GM19351 (cell line): ENCODE measurements around the gene GFRA4.

Experiments
- ATAC-seq: cut with Tn5 transposase; IDR thresholded peaks from one replicate; pipeline ENCODE4 v1.9.1; 2021; ENCODE audit warnings: mild to moderate bottlenecking, moderate library complexity; ENCODE audit not compliant: unreplicated experiment

Gene GFRA4

DNA sequence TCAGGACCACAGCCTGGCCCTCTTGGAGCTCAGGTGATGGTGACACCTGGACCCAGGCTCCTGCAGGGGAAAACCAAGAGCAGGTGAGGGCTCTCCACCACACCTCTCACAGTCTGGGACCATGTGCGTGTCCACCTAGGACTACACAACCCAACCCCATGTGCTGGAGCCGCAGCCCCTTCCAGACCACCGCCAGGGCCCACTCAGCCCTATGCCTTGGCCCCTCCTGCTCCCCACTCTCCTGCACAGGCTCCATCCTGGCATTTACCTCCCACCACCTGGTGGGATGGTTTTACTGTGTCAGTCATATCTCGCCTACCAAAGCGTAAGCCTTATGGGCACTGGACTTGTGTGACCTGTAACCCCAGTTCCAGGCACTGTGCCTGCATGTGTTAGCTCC lies 31.7 kb upstream of the GFRA4 start:
- ATAC-seq = no peak

DNA sequence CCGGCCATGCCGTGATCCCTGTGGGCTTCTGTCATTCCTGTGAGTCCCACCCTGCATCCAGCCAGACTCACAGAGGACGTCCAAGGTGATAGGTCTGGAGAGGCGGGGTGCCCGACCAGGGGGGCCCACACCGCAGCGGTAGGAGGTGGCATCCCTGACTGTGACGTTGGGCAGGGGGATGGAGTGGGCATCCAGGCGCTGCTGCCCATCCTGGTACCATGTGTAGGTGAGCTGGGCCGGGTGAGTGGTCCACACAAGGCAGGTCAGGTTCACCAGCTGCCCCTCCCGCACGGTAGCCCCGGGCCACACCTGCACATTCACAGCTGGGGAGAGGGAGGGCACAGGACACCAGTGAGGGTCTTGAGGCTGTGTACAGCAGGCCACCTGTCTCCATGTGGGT lies 30.2 kb upstream of the GFRA4 start:
- no peak for ATAC-seq

DNA sequence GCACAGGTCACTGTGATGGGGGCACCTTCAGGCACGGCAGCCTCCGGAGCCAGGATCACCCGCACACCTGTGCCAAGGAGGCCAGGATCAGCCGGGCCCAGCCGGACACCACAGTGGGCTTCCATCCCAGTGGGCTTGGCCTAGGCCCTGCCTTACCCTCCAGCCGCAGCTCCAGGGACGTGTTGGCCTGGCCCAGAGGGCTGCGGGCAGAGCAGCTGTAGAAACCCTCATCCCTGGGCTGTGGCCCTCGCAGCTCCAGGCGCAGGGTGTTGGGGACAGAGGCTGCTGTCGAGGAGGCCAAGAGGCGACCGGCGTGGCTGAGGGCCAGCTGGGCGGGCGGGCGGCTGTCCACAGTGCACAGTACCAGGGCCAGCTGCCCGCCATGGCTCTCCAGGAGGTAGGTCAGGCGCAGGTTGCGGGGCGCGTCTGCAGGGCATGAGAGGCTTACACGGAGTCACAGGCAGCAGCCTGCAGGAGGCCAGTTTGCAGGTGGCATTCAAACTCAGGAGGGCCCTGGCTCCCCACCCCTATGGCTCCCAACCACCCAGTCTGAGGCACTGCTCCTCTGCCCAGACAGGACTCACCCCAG lies 29.6 kb upstream of the GFRA4 start:
- no peak for ATAC-seq

DNA sequence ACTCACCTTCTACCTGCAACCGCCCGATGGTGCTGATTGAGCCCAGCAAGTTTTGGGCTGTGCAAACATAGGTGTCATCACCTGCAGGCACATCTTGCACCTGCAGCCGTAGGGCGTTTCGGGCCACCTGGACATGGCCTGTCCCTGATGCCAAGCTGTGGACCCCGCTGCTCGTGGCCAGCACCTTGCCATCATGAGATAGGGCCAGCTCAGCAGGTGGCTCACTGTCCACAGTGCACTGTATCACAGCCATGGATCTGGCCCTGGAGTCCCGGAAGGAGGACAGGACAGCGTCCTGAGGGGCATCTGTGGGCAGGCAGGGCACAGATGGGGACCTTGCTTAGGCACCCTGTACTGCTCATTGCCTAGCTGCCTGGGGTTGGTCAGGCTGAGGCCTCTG lies 28.7 kb upstream of the GFRA4 start:
- no peak for ATAC-seq

DNA sequence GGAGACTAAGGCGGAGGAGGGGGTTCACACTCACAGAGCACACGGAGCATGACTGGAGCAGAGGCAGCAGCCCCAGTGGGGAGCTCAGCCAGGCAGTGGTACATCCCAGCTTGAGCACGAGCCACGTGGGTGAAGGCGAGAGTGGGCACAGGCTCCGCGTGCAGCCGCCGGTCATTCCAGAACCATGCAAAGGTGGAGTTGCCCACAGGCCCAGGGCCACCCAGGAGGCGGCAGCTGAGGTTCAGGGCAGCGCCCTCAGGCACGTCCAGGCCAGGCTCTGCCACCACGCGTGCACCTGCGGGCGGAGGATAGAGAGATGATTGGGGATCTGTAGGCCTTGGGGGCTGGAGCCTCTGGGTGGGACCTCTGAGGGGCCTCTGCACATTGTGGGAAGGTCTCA lies 28.1 kb upstream of the GFRA4 start:
- no peak for ATAC-seq

DNA sequence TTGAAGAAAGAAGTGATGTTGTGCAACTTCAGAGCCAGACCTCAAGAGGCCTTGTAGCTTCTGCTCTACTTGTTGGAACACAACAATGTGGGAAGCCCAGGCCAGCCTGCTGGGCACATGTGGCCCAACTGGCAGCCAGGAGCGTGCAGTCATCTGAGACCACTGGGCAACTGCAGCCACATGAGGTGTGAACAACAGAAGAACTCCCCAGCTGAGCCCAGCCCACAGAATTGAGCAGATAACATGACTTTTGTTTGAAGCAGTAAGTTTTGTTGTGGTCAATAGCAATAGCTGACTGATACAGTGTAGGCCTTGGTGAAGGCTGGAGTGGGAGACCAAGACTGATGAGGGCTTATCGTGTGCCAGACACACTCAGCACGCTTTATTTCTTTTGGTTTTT lies 27.2 kb upstream of the GFRA4 start:
- no peak for ATAC-seq

DNA sequence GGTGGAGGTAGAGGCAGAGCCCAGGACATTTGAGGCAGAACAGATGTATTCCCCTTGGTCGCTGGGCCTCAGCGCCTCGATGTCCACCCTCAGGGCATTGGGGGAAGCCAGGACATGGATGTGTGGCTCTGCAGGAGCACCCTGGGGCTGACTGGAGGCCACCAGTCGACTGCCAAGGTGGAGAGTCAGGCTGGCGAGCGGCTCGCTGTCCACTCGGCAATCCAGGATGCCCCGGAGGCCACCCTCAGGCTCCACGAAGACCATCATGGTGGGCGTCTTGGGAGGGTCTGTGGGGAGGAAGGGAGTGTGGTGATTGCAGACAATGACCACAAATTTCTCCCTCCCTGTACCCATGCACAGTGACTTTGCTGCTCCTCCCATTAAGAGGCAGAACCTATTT lies 26.8 kb upstream of the GFRA4 start:
- no peak for ATAC-seq

DNA sequence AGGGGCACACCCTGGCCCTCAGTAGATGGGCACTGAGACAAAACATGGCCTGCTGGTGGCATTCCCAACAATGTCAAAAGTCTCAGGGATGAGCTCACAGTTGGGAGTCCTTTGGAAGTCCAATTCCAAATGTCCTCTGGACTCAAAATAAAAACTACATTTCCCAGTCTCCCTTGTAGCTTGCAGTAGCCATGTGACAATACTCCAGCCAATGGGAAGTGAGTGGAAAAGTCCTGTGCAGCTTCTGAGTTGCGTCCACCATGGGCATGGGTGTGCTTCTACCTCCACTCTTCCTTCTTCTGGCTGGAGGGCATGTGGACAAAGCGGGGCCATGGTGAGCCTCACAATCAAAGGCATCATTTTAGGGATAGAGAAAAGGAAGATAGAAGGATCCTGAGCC lies 24.5 kb upstream of the GFRA4 start:
- no peak for ATAC-seq

DNA sequence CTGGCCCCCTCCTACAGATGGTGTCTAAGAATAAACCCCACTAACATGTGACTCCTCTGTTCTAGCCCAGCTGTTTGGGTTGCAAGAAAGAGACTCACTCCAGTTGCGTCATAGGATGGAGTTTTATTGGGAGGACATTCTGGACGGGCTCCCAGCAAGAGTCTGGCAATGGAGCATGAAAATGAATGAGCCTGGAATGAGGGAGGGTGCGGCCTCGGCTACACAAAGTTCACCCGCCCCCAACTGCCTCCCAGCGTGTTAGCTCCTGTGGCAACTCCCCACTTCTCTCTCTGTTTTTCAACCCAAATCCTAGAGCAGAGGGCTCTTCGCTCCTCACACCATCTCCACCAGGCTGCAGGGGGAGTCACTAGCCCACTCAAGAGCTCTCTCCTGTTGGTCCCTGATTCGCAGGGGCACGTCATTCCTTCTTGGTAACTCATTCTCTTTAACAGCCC lies 23.7 kb upstream of the GFRA4 start:
- no peak for ATAC-seq

DNA sequence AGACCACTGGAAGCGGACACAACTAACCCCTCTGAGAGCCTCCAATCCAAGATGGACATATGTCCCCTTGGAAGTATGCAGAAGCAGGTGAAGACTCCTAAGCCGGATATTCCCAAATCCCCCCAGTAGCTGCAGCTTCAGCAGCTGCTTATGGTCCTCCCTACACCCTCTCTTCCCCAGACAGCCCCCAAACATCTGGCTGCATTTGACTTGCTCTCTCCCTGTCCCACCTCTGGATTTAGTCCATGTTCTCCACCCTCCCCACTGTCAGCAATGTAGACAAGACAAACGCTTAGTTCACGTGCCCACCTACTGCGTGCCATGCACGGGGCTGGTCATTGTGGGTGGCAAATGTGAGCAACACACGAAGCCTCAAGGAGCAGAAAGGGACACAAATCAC lies 23.2 kb upstream of the GFRA4 start:
- no peak for ATAC-seq

DNA sequence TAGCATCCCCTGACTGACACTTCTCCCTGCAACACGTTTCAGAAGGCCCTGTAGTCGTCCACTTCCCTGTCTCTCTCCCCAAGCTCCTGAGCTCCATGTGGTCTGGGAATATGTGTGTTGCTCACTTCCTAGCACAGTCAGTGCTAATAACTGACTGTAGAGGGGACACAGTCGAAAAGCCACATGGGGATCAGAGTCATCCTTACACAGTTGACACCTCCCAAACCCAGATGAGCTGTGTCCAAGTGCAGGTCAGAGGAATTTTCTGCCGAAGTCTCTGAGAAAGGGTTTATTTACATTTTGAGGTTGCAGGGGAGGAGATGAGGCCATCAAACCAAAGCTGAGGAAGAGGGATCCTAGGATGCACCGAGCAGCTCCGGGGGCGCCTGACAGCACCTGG lies 22.1 kb upstream of the GFRA4 start:
- ATAC-seq = no peak

DNA sequence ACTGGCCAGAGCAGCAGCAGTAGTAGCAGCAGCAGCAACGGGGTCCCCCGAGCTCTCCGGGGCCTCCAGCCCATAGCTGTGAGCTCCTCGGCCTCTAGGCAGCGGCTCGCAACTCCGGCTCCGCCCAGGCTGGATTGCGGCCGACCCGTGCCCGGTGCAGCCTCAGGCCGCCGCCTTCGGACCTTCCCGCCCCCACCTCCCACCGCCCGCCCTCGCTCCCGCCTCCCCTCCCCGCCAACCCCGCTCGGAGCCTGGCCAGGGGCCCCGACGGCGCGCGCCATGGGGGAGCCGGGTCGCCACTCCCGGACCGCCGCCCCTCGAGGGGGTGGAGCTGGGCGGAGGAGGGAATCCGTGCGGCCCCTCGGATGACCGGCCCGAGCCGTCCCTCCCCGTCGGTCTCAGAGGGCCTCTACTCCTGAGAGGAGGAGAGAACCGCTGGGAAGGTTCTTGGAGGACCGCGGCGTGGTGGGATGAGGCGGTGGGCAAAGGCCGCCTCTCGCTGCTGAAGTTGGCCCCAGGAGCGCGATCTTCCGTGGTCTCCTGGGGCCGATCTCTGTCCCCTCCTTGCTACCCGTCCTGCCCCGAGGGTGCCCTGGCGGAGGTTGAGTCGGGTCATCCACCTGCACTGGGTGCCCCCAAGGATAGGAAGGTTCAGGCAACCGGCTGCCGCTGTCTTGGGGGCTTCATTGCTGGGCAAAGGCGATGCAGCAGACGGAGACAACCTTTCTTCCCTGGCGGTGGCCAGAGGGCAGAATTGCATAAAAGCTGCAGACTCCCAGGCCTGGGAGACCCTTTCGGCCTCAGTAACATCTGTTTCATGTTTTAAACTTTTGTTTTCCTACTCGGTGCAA lies 19.0 kb upstream of the GFRA4 start, which contains the start of gene ADAM33:
Gene ADAM33 (minus strand): TSS at position 80 of the 851 bp plus-strand sequence. CDS start 6 bp downstream, at position 74.
- ATAC-seq = no peak

DNA sequence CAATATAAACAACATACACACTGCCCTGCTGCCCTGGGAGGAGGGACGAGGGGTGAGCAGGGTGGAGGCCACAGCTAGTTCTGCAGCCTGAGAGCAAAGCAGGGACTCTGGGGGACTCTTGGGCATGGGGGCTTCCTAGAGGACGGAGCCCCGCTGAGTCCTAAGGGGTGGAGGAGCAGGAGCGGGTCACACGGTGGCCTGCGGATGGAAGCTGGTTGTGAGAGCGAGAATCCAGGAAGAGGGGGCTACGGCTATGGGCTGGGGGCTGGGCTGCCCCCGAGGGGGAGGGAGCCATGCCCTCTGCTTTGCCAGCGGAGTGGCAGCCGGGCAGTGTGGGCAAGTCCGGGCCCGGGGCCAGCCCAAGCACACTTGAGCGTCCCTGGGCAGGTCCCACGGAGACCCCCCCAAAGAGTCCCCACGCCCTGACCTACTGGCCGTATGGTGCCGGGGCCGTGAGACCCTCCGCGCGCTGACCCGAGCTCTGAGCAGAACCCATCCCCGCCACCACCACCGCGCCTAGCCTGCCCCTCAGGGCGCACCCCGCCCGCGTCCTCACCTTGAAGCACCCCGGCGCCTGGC lies 18.2 kb upstream of the GFRA4 start:
- ATAC-seq = no peak

DNA sequence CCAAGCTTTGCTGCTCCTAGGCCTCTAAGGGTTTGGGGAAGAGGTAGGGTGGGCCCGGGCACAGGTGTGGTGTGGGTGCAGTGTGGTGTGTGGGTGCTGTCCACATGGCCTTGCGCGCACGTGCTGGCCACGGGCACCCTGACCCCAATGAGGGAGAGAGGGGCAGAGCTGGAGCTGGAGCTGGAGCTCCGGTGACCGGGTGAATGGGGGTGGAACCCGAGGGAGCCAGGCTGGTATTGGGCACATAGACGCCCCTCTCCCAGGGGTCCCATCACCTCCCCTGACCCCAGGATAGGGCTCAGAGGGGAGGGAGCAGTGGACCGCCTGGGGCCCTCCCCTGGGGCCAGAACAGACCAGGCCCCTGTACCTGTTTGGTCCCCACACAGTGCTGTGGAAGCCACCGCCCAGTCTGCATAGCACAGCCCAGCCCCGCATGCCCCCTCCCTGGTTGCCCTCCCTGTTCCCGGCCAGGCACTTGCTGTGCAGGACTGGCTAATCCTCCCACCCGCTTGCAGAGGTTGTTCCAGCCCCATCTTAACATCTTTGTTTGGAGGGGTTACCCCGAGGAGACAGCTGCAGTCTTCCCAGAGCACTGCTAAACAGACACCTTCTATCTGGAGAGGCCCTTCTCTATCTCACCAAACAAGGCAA lies 17.6 kb upstream of the GFRA4 start:
- ATAC-seq = no peak

DNA sequence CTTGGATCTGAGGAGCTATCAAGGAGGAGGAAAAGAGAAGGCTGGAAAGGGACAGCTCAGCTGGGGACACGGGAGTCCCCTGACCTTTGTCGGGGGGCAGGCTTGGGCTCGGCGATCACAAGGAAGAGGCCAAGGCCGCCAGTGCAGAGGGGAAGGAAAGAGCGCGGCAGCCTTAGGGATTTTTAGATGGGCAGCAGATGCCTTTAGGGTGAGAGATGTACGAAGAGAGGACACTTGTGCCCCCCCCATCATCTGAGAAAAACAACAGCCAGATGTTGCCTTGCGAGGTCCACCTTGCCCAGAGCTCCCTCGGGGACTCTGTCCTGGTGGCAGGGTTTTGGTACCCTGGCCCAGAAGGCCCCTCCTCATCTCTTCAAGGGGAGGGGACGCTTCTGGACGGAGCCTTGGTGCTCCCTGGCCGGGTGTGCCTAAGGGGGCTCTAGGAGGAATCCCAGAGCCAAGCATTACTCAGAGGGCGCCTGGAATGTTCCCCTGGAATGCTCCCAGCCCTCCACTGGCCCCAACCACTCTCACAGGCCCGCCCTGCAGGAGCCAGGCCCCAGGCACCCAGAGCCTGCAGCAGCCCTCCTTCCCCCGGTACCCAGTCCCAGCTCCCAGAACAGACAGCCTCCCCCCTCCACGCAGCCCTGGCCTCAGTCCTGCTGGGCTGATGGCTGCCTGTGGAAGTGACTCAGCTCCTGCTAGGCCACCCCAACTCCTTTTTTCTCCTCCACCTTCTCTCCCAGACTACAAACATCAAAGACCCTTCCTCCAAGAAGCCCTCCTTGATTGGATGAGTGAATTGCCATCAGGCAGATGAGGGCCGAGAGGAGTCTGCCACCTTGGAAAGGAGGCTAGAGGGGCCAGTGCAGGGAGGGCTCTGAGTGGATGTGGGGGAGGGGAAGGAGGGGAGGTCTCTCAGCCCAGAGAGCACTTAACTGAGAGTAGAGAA lies 16.8 kb upstream of the GFRA4 start:
- ATAC-seq = no peak

DNA sequence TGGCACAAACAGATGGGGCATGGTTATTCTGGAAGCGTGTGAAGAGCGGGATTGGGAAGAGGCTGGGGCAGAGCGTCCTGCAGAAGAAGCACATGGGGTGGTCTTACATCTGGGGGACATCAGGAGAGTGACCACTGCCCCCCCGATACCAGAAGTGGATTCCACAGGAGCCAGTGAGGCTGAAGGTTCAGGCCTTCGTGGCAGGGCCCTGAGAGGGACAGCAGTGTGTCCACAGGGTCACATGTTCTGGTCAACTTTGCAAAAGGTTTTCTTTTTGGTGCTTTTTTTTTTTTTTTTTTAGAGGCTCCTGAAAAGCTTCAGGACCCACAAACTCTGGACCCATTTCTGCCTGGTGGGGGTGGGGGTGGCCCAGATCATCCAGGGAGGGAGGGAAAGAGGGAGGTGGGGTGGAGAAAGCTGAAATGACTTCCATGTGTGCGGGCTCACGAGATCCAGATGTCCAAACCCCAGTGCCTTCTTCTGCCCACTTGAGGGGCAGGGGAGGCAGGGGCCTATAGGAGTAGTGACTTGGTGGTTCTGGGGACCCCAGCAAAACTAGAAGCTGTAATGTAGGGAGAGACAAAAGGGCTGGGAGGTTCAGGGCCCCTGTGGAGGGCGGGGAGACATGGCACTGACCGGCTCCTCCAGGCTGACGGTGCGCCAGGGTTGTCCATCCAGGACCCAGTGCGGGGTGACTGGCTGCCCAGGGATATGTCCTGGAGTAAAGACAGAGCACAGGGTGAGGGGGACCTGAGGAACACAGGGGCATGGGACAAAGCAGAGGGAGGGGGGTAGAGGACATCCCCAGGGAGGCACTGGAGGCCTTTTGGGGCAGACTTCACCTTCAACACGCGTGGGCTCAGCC lies 15.9 kb upstream of the GFRA4 start:
- ATAC-seq = no peak

DNA sequence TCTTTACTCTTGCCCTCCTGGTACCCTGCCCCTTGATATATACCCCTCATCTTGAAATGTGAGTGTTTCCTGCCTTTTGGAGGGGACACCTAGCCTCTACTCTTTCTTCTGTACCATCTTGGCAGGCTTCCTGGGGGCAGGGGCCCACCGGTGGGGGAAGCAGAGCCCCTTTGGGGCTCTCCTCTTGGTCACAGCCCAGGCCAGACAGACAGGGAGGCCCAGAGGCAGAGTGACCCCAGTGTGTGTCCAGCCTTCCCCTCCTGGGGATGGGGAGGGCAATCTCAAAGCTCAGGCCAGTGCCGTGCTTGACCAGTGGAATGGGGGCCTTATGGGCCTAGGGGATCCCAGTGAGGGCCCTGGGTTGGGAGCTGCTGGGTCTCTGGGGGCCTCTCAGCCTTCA lies 15.0 kb upstream of the GFRA4 start:
- ATAC-seq = no peak

DNA sequence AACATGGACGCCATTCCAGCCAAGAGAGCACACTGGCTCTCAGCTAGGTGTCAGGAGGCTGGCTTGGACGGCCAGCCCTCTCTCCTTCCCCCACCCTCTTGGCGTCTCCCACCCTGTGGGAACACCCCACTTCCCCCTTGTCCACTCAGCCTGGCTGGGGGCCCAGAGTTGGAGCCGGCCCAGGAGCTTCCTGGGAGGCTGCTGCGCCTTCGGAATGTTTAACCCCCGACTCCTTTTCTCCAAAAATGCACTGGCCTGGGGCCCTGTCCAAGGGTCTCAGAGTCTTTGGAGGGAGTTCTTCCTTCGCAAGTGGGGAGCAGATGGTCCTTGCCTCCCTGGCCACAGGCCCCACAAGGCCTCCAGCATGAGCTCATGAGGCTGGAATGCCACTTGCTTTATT lies 14.5 kb upstream of the GFRA4 start:
- no peak for ATAC-seq
